C4-2B (cell line): Measurements from ENCODE around the gene SPG21.

ENCODE experiments used
- CTCF ChIP-seq: fragments of 450-650 bp; conservative IDR thresholded peaks from 2 replicates; pipeline ENCODE4 v1.5.1; 2017; ENCODE audit warnings: mild to moderate bottlenecking
- ZFX ChIP-seq: fragments of 450-650 bp; IDR thresholded peaks from 2 replicates; pipeline ENCODE4 v1.6.1; 2017

GRCh38 chr15:64942356-64942755 is 47.4 kb downstream of the SPG21 start:
- no peak for TF ChIP-seq CTCF
- TF ChIP-seq ZFX, result no peak
